Coronary artery (tissue), 2 donors: ENCODE results near the gene TXNRD1.

Experiments
- DNase-seq: peaks from one replicate; pipeline ENCODE4 v3.0.0-alpha.2; 2017; ENCODE audit warnings: low spot score
- H3K27ac ChIP-seq, 2 donors: fragments of 200-600 bp; sonication (generic); one replicate each; pipeline ENCODE4 v1.5.1; 2016 to 2019
- H3K4me3 ChIP-seq: fragments of 200-600 bp; sonication (generic); 2 replicates; pipeline ENCODE4 v1.5.1; 2016; ENCODE audit warnings: mild to moderate bottlenecking, moderate library complexity
- TF ChIP-seq, protein P1 (sequence below): fragments of 200-600 bp; sonication (generic); IDR thresholded peaks from one replicate; pipeline ENCODE4 v1.5.1; 2019; ENCODE audit warnings: antibody characterized with exemption

The TXNRD1 gene

DNA sequence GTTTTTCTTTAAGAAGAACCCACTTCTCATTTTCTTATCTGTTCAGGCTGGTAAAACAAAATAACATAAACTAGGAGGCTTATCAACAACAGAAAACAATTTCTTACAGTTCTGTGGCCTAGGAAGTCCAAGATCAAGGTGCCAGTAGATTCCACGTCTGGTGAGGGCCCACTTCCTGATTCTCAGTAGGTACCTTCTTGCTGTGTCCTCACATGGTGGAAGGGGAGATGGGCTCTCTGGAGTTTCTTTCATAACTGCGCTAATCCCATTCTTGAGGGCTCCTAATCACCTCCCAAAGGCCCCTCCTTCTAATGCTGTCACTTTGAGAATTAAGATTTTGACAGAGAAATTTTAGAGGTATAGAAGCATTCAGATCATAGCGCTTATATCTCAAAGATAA, 33.4 kb downstream of the TXNRD1 start:
- no peak for DNase-seq
- no peak overlapping the region for H3K27ac ChIP-seq
- TF ChIP-seq, protein P1, sequence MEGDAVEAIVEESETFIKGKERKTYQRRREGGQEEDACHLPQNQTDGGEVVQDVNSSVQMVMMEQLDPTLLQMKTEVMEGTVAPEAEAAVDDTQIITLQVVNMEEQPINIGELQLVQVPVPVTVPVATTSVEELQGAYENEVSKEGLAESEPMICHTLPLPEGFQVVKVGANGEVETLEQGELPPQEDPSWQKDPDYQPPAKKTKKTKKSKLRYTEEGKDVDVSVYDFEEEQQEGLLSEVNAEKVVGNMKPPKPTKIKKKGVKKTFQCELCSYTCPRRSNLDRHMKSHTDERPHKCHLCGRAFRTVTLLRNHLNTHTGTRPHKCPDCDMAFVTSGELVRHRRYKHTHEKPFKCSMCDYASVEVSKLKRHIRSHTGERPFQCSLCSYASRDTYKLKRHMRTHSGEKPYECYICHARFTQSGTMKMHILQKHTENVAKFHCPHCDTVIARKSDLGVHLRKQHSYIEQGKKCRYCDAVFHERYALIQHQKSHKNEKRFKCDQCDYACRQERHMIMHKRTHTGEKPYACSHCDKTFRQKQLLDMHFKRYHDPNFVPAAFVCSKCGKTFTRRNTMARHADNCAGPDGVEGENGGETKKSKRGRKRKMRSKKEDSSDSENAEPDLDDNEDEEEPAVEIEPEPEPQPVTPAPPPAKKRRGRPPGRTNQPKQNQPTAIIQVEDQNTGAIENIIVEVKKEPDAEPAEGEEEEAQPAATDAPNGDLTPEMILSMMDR, result no peak

DNA sequence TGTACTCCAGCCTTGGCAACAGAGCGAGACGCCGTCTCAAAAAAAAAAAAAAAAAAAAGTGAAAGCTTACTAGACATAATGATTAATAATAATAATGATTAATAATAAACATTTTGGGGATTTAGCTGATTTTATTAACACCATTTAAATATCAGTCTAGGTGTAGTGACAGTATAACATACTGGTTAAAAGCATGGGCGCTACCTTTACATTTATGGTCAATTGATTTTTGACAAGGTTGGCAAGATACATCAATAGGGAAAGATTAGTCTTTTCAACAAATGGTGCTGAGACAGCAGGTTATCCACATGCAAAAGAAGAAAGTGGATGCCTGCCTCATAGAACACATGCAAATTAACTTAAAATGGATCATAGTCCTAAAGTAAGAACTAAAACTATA, 34.3 kb downstream of the TXNRD1 start:
- Histone ChIP-seq H3K27ac (no peak overlapping the region), H3K4me3 (no peak overlapping the region)
- TF ChIP-seq, protein P1, result no peak

More for the DNA sequence above, 33.4 kb downstream of the TXNRD1 start:
- H3K4me3 ChIP-seq, result no peak overlapping the region

DNA sequence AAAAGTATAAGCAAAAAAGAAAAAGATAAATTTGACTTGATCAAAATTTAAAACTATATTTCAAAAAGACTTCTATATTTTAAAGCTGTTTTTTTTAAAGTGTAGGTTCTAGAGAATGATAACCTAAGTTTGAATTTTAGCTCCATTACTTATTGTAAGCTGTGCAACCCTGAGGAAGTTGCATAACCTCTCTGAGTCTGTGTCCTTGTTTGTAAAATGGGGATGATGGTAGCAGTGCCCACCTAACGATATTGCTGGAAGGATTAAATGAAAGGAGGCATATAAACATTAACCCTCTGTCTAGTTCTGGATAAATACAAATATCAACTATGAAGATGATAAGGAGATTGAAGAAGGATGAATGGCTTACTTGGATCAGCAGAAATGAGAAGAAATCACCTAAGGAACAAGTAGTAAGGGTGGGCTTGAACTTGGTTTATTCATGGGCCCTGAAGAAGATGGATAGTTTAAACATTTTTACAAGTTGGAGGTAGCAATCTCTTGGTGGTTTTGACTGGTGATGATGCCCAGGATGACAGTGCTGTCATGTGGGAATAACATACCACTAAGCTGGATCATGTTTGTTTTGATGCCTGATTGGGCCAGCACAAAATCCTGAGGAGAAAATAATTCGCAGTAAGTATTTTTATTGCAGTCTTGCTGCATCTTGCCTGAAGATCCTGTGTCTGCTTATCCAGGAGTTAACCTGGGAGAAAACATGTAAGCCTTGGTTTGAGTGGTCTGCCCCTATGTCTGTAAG, 35.0 kb downstream of the TXNRD1 start:
- TF ChIP-seq, protein P1, result no peak
- DNase-seq, result no peak
- Histone ChIP-seq H3K4me3 (no peak overlapping the region), H3K27ac (peak overlapping the region in 1 of 2 donors; percentile 58)

More for the DNA sequence above, 34.3 kb downstream of the TXNRD1 start:
- no peak for DNase-seq

DNA sequence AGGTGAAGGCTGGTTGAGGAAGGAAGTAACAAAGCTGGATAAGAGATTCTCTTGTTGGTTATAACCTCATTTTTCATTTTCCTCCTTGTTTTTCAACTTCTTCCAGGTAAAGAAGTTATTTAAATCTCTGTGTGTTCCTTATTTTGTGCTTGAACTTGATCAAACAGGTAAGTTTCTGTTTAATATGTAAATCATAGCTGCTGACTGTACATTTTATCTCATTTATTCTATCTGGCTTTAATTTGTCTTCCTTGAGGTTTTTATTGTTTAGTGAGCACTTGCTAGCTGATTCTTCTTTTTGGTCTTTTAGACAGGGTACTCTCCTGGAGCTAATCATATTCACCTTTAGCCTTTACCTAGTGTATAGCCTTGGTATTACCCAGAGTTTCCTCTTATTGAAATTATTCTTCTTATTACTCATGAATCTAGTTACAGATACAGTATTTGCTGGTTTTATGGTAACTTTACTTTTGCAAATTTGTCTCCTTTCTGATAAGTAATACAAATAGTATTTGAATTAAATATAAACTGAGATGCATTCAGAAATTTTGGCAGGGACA, 42.4 kb downstream of the TXNRD1 start:
- Histone ChIP-seq H3K4me3 (no peak overlapping the region), H3K27ac (no peak overlapping the region)
- DNase-seq, result no peak
- TF ChIP-seq, protein P1, result no peak

- H3K27ac ChIP-seq, result no peak overlapping the region
- H3K4me3 ChIP-seq, result no peak overlapping the region
- TF ChIP-seq, protein P1, result no peak
- DNase-seq, result no peak
Observed at GRCh38 chr12:104258476-104259067, 43.0 kb downstream of the TXNRD1 start.

GRCh38 chr12:104263026-104263425, 47.4 kb downstream of the TXNRD1 start:
- Histone ChIP-seq H3K4me3 (no peak overlapping the region), H3K27ac (no peak overlapping the region)
- DNase-seq, result no peak
- TF ChIP-seq, protein P1, result no peak
